GM21515 (cell line): ENCODE measurements around the gene SARDH.

Source experiments
- ATAC-seq: cut with Tn5 transposase; IDR thresholded peaks from one replicate; pipeline ENCODE4 v1.9.1; 2021; ENCODE audit not compliant: unreplicated experiment

The SARDH gene

GRCh38 chr9:133737774-133738639 lies at the start of gene SARDH:
TSS of gene SARDH (minus strand) at chr9:133738352. CDS start at chr9:133734173, 4,179 bp downstream.
- no peak for ATAC-seq

- peak; percentile 63 for ATAC-seq
These were observed 49.5 kb upstream of the SARDH start for GRCh38 chr9:133787754-133788025.

DNA sequence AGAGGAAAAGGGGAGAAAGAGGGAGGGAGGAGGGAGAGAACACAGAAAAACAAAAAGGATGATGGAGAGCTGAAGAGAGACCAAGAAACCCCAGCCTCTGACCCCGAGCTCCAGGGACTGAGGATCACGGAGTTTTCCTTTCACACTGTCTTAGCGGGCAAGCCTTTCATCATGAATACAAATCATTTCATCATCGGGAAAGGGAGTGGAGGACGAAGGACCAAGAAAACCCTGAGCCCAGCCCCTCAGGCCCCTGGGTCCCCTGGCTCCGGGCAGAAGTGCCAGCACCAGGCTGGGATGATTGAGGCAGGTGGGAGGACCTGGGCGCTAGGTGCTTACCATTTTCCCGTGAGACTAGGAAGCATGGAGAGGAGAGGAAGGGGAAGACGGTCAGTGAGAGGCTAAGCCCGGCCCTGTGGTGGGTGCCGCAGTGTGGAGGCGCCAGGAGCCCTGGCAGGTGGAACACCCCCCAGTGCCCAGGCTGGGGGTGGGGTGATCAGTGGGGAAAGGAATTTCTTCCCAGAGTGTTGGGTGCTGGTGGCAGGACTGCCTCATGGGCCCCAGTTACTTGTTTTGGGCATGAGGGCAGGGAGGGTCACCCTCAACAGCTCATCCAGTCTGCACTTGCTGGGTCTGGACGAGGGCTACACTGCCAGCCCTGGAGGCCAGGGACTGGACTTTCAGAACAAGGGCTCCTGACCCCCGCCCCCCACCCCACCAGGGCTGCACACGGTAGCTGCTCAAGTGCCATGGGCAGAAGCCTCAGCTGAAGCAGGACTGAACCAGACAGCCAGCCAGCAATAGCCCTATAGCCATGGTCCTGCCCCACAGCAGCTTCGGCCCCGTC lies 49.0 kb upstream of the SARDH start:
- no peak for ATAC-seq

DNA sequence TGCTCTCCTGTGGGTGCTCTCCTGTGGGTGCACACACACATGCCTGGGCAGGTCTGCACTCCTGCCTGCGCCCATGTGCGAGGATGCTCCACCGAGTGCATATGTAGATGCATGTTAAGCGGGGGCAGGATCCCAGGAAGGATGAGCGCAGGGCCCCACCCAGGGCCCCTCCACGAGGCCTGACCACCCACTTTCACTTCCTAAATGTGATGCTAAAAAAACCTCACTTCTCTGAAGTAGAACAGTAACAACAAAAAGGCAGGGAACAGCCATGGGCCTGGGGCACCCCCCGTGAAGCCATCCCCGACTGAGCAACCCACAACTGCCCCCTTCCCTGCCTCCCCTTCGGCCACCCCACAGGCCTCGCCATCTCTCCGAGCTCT lies 48.2 kb upstream of the SARDH start:
- ATAC-seq: peak; percentile 41

DNA sequence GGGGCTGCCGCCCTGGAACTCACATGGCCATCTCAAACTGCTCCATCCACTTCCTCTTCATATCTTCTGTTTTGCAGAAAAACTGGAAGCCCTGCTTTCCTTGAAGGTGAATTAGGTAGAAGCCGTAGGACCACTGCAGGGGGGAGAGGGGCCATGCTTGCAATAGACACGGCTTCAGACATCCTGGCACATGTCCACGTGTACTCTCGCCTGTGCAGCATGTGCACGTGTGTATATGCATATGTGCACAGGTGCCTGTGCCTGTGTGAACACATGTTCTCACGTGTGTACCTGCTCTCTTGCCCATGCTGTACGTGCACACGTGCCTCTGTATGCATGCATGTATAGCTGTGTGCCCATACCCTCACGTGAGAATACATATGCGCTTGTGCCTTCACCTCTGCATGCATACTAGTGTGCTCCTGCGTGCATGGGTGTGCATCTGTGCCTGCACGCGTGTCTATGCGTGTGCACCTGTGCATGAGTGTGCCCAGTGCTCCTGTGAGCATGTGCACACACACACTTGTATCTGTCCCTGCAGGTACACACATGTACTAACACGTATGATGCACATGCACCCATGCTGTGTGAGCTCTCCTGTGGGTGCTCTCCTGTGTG lies 47.7 kb upstream of the SARDH start:
- ATAC-seq: no peak

DNA sequence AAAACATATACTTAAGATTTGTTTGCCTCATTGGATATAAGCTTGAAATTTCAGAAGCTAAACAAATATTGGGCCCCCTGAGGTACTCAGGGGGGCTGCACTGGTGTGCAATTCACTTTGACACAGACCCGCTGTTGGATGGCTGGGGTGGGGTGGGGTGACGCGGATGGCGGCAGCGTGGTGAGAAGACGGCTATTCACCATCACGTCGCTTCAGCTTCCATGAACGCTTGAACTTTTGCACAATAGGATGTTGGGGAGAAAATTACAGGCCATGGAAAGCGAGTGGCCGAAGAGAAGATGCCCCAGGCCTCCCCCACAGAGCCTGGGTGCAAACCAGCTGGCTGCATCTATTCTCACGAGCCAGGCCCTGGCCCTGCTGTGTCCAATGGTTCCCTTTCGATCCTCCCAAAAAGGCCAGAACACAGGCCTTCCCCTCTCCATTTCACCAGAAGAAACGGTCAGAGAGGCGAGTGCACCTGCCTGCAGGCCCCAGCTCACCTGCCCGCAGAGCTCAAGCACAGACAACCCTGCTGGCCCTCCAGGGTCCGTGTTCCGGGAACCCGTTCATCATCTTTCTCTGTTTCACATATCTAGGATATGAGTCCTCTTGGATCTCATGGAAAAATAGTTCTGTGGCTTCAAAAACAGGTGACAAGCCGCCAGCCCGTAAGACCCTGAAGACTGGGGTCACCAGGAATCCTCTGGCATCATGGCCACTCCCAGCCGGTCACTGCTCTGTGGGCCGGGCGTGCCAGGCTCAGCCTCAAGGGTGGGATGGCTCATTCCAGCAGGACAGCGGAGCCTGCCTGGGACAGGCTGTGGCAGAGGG lies 46.8 kb upstream of the SARDH start:
- no peak for ATAC-seq

DNA sequence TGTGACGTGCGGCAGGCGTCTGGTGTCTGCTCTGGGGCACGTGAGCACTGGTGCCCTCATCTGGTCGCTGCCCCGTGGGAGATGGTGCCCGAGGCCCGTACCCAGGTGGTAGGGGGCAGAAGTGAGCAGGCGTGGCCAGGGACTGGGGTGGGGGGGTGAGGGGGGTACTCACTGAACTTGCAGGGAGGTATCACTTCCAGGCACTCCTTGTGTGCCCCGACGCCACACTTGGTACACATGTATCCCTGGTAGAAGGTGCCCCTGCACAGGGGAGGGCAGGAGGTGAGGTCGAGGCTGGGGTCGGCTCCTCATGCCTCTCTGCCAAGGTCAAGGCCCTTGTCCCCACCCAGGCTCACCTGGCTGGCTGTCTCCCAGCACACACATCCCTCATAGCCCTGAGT lies 45.2 kb upstream of the SARDH start:
- ATAC-seq: no peak

DNA sequence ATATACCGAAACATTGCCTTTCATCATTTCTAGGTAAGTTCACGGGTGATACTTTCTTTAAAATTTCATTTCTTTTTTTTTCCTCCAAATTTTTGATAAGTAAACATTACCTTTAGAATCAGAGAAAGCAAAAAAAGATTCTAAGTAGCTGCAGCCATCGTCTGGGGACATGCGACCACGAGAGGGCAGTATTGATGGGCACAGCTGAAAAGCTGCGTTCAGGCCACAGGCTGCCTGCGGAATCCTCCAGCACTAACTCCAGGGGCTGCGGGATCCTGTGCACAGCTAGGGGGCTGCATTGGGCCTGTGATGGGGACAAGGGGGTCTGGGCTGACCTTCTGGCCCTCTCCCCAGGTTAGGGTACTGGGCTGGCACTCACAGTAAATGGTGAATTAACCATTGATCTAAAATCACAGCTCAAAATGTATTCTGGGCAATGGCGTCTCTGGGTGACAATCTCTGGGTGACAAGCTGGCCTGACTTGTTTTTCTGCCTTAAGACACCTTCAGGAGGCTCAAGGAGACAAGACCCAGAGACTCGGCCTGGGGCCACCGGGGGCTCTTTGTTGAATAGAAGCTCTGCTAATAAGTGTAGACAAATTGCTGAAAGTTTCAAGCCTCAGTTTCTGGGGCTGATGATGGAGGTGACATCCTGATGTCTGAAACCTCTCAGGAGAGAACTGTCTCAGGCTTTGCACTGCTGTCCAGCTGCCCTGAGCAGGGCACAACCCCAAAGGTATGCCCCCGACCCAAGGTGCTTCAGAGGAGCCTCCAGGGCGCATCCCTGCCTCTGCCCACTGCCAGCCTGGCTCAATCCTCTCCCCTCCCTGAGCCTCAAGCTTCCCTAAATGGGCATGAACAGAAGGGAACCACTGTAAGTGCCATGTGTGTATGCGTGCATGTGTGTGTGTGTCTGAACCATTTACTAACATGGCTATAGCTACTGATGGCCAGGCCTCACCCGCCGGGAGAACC lies 44.3 kb upstream of the SARDH start:
- ATAC-seq: no peak

- ATAC-seq: no peak
These were observed 43.6 kb upstream of the SARDH start for GRCh38 chr9:133781828-133782135.

GRCh38 chr9:133780962-133781827 lies 43.0 kb upstream of the SARDH start:
- ATAC-seq: no peak

- no peak for ATAC-seq
These were observed 42.3 kb upstream of the SARDH start for GRCh38 chr9:133780404-133780945.

DNA sequence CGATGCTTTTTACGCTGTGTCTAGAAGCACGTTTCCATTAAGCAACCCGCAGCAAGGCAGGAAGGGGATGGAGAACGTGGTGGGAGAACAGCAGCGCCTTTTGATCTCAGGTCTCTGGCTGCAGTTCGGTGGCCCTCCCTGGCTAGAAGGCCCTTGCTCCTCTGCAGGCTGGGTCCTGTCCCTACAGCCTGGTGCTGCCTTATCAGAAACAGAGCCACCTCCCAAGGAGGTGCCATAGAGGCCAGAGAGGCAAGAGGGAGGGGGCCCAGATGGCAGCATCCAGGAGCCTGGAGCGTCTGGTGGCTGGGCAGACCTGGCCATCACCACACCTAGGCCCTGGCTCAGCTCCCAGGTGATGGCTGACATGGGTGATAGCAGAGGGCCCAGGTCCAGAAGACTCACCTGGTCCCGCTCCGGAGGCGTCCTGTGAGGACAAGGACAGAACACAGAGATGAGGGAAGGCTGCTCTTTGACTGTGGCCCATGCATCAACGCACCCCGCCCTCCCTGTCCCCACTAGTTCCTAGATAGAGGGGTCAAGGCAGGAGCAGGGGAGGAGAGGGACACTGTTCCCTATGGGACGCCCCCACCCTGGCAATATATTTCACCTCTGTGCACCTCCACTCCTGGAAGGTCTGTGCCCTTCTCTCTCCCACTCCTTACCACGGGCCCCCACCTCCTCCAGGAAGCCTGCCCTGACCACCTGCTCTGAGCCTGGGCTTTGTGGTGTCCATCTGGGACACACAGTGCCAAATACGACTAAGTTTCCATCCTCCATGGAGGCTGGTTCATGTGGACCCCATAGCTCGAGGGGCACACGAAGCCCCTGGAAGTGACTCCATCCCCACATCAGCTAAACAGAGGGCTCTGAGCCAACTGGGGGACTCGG lies 41.6 kb upstream of the SARDH start:
- ATAC-seq: no peak

DNA sequence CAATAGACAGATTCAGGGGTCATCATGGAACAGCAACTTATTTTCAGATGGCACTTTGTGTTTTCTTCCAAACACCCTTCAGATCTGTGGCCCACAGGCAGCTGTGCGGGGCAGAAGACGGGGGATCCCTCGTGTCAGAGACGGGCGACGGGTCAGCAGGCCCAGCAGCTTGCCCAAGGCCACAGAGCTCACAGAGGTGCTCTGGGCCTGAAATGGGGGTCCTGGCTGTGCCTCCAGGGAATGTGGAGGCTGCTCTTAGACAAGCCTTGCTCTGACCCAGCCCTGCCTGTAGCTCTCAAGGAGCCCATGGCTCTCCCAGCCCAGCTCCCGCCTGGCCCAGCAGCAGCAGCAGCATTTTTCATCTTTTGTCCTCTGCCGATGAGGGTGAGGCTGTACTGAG lies 40.9 kb upstream of the SARDH start:
- no peak for ATAC-seq

DNA sequence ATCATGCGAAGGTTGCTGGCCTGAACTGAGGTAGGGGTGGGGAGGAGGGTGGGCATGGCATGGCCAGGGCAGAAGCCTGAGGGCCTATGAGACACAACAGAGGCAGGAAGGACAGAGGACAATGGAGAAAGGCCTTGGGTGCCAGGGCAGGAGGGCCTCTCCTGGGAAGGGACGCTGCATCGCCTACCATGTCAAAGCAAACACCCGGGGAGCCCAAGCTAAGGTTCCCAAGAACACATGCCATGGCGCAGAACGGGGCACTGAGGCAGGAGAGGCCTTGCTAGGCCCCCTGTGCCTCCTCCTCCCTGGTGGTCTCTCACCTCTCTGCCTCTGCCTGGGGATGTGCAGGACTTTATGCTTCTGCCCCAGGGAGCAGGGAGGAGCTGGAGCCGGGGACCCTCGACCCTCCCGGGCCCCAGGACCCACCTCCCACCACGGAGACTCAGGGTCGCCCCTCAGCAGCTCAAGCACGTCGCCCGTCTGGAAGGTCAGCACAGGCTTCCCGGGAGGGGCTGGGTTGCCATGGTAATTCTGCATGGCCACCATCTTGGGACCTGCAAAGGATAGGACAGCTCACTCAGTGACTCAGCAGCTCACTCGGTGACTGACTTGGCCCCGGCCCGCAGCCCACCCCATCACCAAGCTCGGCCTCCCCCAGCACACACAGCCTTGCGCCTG lies 40.3 kb upstream of the SARDH start:
- ATAC-seq: no peak

DNA sequence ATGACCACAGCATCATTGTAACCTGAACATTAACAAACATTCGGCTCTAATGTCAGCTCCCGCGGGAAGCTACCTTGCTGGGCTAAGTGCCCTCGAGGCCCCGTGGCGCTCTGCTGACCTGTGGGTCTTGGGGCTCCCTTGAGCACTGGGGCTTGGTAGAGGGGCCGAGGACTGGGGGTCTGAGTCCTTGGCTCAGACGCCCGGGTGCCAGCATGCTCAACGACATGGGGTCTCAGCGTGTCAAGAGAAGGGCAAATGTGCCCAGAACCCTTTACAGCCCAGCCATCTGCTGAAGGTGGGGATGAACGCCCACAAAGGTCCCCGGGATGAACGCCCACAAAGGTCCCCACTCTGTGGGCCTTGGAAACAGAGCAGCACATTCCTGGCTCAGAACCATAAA lies 39.7 kb upstream of the SARDH start:
- no peak for ATAC-seq

DNA sequence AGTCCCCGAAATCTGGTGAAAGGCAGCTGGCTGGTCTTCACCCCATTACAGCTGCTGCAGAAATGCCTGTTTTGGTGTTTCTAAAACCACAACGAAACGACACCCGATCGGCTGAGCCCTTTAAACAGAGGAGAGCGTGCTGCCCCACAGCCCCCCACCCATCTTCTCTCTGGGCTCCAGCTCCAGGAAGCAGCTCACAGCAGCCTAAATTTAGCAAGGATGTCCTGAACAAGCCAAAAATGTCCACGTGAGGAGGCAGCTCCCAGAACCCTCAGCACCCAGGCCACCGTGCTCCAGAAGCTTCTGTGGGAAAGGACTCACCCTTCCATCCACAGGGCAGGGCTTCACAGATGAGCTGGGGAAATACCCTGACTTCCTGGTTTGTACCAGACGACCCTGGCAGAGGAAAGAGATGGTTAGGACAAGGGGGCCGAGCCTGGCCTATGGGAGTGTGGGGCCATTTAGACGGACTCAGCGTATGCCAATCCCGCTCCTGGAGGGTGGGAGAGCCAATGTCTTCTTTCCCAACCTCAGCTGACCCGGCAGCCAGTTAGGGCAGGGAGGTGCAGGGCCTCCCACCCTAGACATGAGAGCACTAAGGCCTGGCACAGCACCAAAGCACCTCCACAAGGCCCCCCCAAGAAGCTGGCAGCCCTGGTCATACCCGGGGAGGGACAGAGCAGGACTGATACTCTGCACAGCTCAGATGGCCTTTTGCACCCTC lies 39.1 kb upstream of the SARDH start:
- no peak for ATAC-seq
